C4-2B (cell line): Measurements from ENCODE around the gene NLRC4.

ENCODE experiments used
- CTCF ChIP-seq: fragments of 450-650 bp; conservative IDR thresholded peaks from 2 replicates; pipeline ENCODE4 v1.5.1; 2017; ENCODE audit warnings: mild to moderate bottlenecking
- ZFX ChIP-seq: fragments of 450-650 bp; IDR thresholded peaks from 2 replicates; pipeline ENCODE4 v1.6.1; 2017

DNA sequence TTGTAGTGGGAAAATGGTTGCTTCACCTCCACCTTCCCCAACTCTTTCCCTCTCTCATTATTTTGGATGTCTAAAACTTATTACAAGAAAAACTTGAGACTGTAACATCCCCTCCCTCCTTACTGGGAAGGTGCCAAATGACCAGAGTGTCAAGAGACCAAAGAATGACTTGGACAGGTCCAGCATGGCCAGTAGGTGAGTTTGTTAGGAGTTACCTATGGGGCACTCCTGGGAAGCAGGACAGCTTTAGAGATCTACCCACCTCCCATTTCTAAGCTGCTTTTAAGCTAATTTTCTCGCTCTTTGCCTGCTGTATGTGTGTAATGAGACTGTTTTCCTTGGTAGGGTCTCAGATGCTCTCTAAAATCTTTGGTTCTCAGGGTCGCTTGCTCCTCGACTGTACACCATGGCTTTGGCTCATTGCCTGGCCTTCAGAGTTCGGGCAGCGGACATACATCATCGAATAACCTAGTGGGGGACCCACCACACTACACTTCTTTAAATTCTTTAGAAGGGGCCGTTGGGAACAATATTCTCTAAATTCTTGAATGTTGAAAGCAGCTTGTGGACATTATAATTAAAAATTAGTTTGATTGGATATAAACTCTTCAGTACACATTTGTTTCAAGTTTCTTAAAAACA lies 53.8 kb downstream of the NLRC4 start:
- TF ChIP-seq CTCF (no peak), ZFX (no peak)
